Muscle layer of duodenum (tissue), 2 donors: ENCODE data around the gene EVC2.

Source experiments
- H3K27ac ChIP-seq: one replicate; pipeline ENCODE4 v1.7.0; 2013; ENCODE audit warnings: mild to moderate bottlenecking, low read length
- H3K27me3 ChIP-seq: one replicate; pipeline ENCODE4 v1.7.0; 2013; ENCODE audit warnings: low read depth, mild to moderate bottlenecking, control low read depth, low read length
- H3K36me3 ChIP-seq, 2 donors: one replicate each; pipeline ENCODE4 v1.7.0; 2013; ENCODE audit warnings: low read length in 2 of 2, control low read depth in 1 of 2, mild to moderate bottlenecking in 1 of 2; ENCODE audit not compliant: insufficient read depth in 2 of 2, control insufficient read depth in 1 of 2
- H3K4me1 ChIP-seq, 2 donors: one replicate each; pipeline ENCODE4 v1.7.0; 2013; ENCODE audit warnings: low read length in 2 of 2, mild to moderate bottlenecking in 2 of 2, control low read depth in 1 of 2, moderate library complexity in 1 of 2; ENCODE audit not compliant: insufficient read depth in 2 of 2, control insufficient read depth in 1 of 2
- H3K4me3 ChIP-seq, 2 donors: one replicate each; pipeline ENCODE4 v1.7.0; 2013; ENCODE audit warnings: low read length in 2 of 2, low read depth in 1 of 2, mild to moderate bottlenecking in 1 of 2
- H3K9me3 ChIP-seq, 2 donors: one replicate each; pipeline ENCODE4 v1.7.0; 2013; ENCODE audit warnings: low read length in 2 of 2, control low read depth in 1 of 2, mild to moderate bottlenecking in 1 of 2; ENCODE audit not compliant: control insufficient read depth in 1 of 2
- donor health status: healthy.

EVC2 gene

GRCh38 chr4:5696341-5696740 is 12.0 kb downstream of the EVC2 start:
- H3K27me3 ChIP-seq, result no peaks in the 10 kb centered on the region
- H3K4me1 ChIP-seq, result no peaks in the 10 kb centered on the region
- no peak overlapping the region for H3K4me3 ChIP-seq
- H3K27ac ChIP-seq, result no peak overlapping the region
- H3K9me3 ChIP-seq, result no peaks in the 10 kb centered on the region
- peaks cover 11 to 47% of the 10 kb centered on the region in 2 donors for H3K36me3 ChIP-seq

DNA sequence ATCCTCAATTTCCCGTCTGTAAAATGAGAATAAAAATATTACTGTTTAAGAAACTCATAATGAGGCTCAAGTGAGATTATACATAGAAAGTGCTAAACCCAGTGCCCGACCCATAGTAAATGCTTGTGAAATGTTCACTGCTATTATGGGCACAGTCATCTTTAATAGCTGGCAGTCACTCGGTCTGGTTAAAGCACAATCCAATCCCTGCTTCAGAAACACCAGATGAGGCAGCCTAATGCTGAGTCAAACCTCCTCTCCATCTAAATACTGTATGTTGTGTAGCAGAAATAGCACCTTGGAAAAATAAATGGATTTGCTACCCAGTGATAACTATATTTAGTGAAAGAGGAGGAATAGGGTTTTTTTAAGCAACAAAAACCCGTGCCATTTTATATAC is 14.5 kb downstream of the EVC2 start:
- H3K4me1 ChIP-seq, result no peaks in the 10 kb centered on the region
- no peaks in the 10 kb centered on the region for H3K9me3 ChIP-seq
- H3K27ac ChIP-seq, result no peak overlapping the region
- H3K27me3 ChIP-seq, result no peaks in the 10 kb centered on the region
- H3K36me3 ChIP-seq, result peaks cover 17 to 69% of the 10 kb centered on the region in 2 donors
- no peak overlapping the region for H3K4me3 ChIP-seq

GRCh38 chr4:5691491-5692132 is 16.7 kb downstream of the EVC2 start:
- H3K36me3 ChIP-seq, result peaks cover 25 to 80% of the 10 kb centered on the region in 2 donors
- no peaks in the 10 kb centered on the region for H3K27me3 ChIP-seq
- H3K9me3 ChIP-seq, result no peaks in the 10 kb centered on the region

DNA sequence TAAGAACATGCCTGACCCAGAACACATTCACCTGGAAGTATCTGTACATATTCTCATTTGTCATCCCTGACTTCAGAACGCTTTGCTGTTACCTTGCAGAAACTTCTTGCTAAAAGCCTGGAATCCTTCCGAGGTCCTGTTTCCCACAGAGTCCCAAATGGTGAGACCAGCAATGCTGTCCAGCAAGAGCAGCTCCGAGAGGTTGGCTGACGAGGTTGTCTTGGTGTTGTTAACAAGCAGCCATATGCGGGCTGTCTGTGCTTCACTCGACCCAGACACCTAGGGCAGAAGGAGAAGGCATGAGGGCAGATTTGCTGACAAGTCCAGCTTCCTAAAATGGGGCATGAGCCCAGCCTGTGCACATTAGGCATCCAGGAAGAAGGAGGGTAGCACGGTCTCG is 19.3 kb downstream of the EVC2 start:
- H3K36me3 ChIP-seq, result peaks cover 30 to 79% of the 10 kb centered on the region in 2 donors
- H3K4me3 ChIP-seq, result no peak overlapping the region
- no peaks in the 10 kb centered on the region for H3K9me3 ChIP-seq
- H3K27me3 ChIP-seq, result no peaks in the 10 kb centered on the region
- H3K27ac ChIP-seq, result no peak overlapping the region
- no peaks in the 10 kb centered on the region for H3K4me1 ChIP-seq

More at GRCh38 chr4:5691491-5692132, 16.7 kb downstream of the EVC2 start:
- Histone ChIP-seq H3K27ac (no peak overlapping the region), H3K4me3 (no peak overlapping the region), H3K4me1 (no peaks in the 10 kb centered on the region)

DNA sequence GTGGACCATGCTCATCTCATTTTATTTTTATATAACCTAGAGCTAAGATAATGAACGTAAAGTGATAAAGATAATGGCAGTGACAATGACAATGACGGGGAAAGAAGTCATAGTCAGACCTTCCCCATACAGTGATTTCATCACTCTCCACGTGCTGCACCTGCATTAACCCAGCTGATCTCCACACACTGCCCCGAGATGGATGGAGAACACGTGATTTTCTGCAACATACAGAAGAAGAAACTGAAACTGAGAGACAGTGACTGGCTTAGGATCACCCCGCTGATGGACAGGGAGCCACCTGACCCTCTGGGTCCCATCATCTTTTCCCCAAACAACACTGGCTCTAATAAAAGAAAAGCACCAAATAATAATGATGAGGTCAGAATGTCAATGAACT is 22.0 kb downstream of the EVC2 start:
- Histone ChIP-seq H3K36me3 (peaks cover 33 to 73% of the 10 kb centered on the region in 2 donors), H3K4me1 (no peaks in the 10 kb centered on the region), H3K9me3 (no peaks in the 10 kb centered on the region), H3K27ac (no peak overlapping the region), H3K4me3 (no peak overlapping the region), H3K27me3 (no peaks in the 10 kb centered on the region)

GRCh38 chr4:5685296-5685695 is 23.1 kb downstream of the EVC2 start:
- Histone ChIP-seq H3K36me3 (peaks cover 41 to 75% of the 10 kb centered on the region in 2 donors), H3K4me1 (no peaks in the 10 kb centered on the region), H3K4me3 (no peak overlapping the region), H3K27ac (no peak overlapping the region), H3K27me3 (no peaks in the 10 kb centered on the region), H3K9me3 (no peaks in the 10 kb centered on the region)

DNA sequence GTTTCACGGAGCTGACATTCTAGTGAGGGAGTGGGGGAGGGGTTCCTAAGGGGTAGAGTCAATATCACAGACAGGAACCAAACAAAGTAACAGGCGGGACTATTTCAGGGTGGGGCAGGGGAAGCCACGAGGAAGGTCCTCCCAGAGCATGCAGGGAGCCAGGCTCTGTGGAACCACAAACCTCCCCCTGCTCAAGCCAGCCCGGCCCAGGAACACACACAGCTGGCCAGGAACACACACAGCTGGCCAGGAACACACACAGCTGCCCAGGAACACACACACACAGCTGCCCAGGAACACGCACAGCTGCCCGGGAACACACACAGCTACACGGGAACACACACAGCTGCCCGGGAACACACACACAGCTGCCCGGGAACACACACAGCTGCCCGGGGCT is 24.8 kb downstream of the EVC2 start:
- Histone ChIP-seq H3K27me3 (no peaks in the 10 kb centered on the region), H3K4me1 (no peaks in the 10 kb centered on the region), H3K9me3 (no peaks in the 10 kb centered on the region), H3K36me3 (peaks cover 40 to 63% of the 10 kb centered on the region in 2 donors), H3K27ac (no peak overlapping the region), H3K4me3 (no peak overlapping the region)

- Histone ChIP-seq H3K36me3 (peaks cover 21 to 52% of the 10 kb centered on the region in 2 donors), H3K9me3 (no peaks in the 10 kb centered on the region), H3K27ac (no peak overlapping the region), H3K27me3 (no peaks in the 10 kb centered on the region), H3K4me1 (no peaks in the 10 kb centered on the region), H3K4me3 (no peak overlapping the region)
Observed at GRCh38 chr4:5678977-5679376, 29.4 kb downstream of the EVC2 start.

GRCh38 chr4:5676763-5677162 is 31.6 kb downstream of the EVC2 start:
- no peak overlapping the region for H3K4me3 ChIP-seq
- no peaks in the 10 kb centered on the region for H3K27me3 ChIP-seq
- no peak overlapping the region for H3K27ac ChIP-seq
- no peaks in the 10 kb centered on the region for H3K4me1 ChIP-seq
- no peaks in the 10 kb centered on the region for H3K9me3 ChIP-seq
- H3K36me3 ChIP-seq, result peaks cover 21 to 47% of the 10 kb centered on the region in 2 donors

DNA sequence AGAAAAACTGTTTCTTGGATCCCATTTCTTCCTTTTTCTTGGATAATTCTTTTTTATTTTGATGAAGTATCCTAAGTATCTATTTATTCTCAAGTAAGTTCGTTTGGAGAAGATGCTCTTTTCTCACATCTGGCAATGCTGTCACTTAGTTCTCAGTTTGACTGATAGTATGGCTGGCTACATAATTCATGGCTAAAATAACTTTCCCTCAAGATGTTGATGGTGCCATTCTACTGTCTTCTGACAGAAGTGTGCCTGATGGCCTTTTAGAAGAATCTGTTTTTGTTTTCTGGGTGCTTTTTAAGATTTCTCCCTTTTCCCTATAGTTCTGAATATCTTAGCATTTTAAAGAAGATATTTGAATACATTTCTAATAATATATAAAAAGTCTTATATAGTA is 41.6 kb downstream of the EVC2 start:
- Histone ChIP-seq H3K4me1 (no peaks in the 10 kb centered on the region), H3K27me3 (no peaks in the 10 kb centered on the region), H3K27ac (no peak overlapping the region), H3K9me3 (peaks cover 0 to 4% of the 10 kb centered on the region in 2 donors), H3K4me3 (no peak overlapping the region), H3K36me3 (peaks cover 6 to 33% of the 10 kb centered on the region in 2 donors)

- no peak overlapping the region for H3K27ac ChIP-seq
- peaks cover 8 to 47% of the 10 kb centered on the region in 2 donors for H3K36me3 ChIP-seq
- H3K4me3 ChIP-seq, result no peak overlapping the region
- peaks cover 6 to 13% of the 10 kb centered on the region in 2 donors for H3K9me3 ChIP-seq
- H3K4me1 ChIP-seq, result no peaks in the 10 kb centered on the region
- no peaks in the 10 kb centered on the region for H3K27me3 ChIP-seq
Observed at GRCh38 chr4:5664778-5665177, 43.6 kb downstream of the EVC2 start.

GRCh38 chr4:5662555-5662954 is 45.8 kb downstream of the EVC2 start:
- Histone ChIP-seq H3K9me3 (peaks cover 6 to 13% of the 10 kb centered on the region in 2 donors), H3K27ac (no peak overlapping the region), H3K27me3 (no peaks in the 10 kb centered on the region), H3K36me3 (peaks cover 8 to 46% of the 10 kb centered on the region in 2 donors), H3K4me1 (no peaks in the 10 kb centered on the region), H3K4me3 (no peak overlapping the region)
